HL-60 (cell line): ENCODE results near the gene DCXR.
"Not testable (repeated sequence)": the region's sequence is repeated elsewhere in the genome, so short reads cannot be mapped to it uniquely, and the experiment has no call there.

Experiments
- DNase-seq, 2 experiments: peaks; one replicate each; pipeline ENCODE4 v3.0.0-alpha.2; 2010 to 2020; ENCODE audit warnings: low read depth in 1 of 2, low spot score in 1 of 2
- H3K27ac ChIP-seq: fragments of 250-450 bp; sonication (Bioruptor Pico); replicated peaks from 2 replicates; pipeline ENCODE4 v1.5.1; 2020; ENCODE audit warnings: mild to moderate bottlenecking, moderate library complexity
- H3K27me3 ChIP-seq: fragments of 250-450 bp; sonication (Bioruptor Pico); 2 replicates; pipeline ENCODE4 v1.5.1; 2021; ENCODE audit warnings: mild to moderate bottlenecking, moderate library complexity; ENCODE audit not compliant: insufficient read depth, poor library complexity, severe bottlenecking
- H3K4me3 ChIP-seq: replicated peaks from 2 replicates; pipeline ENCODE4 v1.5.1; 2011; ENCODE audit warnings: mild to moderate bottlenecking, control low read depth, low read length; ENCODE audit not compliant: insufficient read depth
- CTCF ChIP-seq: IDR thresholded peaks from one replicate; pipeline ENCODE4 v1.5.1; 2011; ENCODE audit warnings: low read length, control low read depth, inconsistent platforms; ENCODE audit not compliant: insufficient read depth
- GABPA ChIP-seq: IDR thresholded peaks from 2 replicates; pipeline ENCODE4 v1.6.1; 2012; ENCODE audit warnings: low read depth
- POLR2AphosphoS5 ChIP-seq: IDR thresholded peaks from 2 replicates; pipeline ENCODE4 v1.6.1; 2012; ENCODE audit warnings: low read depth
- REST ChIP-seq: IDR thresholded peaks from 2 replicates; pipeline ENCODE4 v1.6.1; 2012; ENCODE audit warnings: low read depth; ENCODE audit not compliant: insufficient replicate concordance
- SPI1 ChIP-seq: IDR thresholded peaks from 2 replicates; pipeline ENCODE4 v1.6.1; 2012; ENCODE audit warnings: low read depth, mild to moderate bottlenecking, borderline replicate concordance

DCXR gene

GRCh38 chr17:82041144-82041814, 3.8 kb upstream of the DCXR start:
- no peak for DNase-seq

DNA sequence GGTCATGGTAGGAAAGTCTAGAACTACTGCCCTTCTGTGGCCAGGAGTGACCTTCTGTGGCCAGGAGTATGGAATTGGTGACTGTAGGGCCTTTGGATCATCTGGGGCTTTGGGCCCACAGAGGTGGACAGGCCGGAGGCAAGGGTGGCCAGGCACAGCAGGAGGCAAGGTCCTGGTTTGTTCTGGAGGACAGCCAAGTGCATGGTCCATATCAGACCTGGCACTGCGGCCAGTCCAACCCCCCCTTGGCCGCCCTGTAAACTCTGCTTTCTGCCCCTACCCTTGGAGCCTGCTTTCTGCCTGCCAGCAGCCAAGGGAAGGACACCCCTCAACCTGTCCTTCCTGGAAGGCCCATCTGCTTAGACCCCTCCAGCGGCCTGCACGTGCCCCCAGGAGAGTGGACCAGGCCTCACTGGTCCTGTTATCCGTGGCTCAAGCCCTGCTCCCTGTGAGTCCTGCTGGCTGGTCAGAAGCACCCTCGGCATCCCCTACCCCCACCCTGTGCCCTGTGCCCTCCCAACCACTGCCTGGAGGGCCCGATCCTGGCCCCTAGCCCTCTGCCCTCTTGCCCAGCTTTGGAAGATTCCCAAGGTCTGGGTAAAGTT, 2.3 kb upstream of the DCXR start:
- Histone ChIP-seq H3K27ac (no peak overlapping the region), H3K4me3 (no peak overlapping the region), H3K27me3 (no peaks in the 10 kb centered on the region)
- TF ChIP-seq POLR2AphosphoS5 (no peak), GABPA (no peak), REST (no peak), SPI1 (no peak), CTCF (no peak)
- no peak for DNase-seq

More at GRCh38 chr17:82041144-82041814, 3.8 kb upstream of the DCXR start:
- Histone ChIP-seq H3K4me3 (no peak overlapping the region), H3K27ac (no peak overlapping the region), H3K27me3 (no peaks in the 10 kb centered on the region)
- TF ChIP-seq POLR2AphosphoS5 (no peak), SPI1 (no peak), GABPA (no peak), REST (no peak), CTCF (no peak)

GRCh38 chr17:82038796-82039409, 1.4 kb upstream of the DCXR start:
- H3K27me3 ChIP-seq, H3K27ac ChIP-seq, H3K4me3 ChIP-seq: not testable (repeated sequence)
- peak; percentile 24; the same call in 1 of the 2 replicates for TF ChIP-seq SPI1
- DNase-seq = peak in 1 of 2 experiments; percentile 34

DNA sequence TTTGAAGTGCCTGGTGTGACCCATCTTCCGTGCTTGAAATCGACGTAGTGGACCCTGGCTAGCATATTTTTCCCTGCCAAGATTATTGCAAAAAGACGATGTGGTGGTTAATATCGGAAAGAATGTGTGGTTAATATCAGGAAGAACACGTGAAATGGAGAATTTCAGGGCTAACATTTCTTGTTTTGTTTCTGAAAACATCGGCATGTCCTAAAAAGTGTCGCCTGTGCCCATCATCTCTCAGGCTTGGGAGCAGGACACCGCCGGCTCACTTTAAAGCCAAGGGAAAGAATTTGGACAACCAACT, 345 bp upstream of the DCXR start:
- no peaks in the 10 kb centered on the region for H3K27me3 ChIP-seq
- H3K4me3 ChIP-seq = peak overlapping the region; percentile 26; the same call in 1 of the 2 replicates
- TF ChIP-seq GABPA = no peak
- no peak for TF ChIP-seq CTCF
- TF ChIP-seq SPI1 = no peak
- no peak for TF ChIP-seq REST
- no peak for TF ChIP-seq POLR2AphosphoS5
- no peak for DNase-seq
- no peak overlapping the region for H3K27ac ChIP-seq
